AG09309 (cell line): ENCODE data around the gene MAPK8IP1.

Experiments used
- DNase-seq: peaks from one replicate; pipeline ENCODE4 v3.0.0-alpha.2; 2010; ENCODE audit warnings: low read depth
- H3K4me3 ChIP-seq: 2 replicates; pipeline ENCODE4 v1.5.1; 2011; ENCODE audit warnings: mild to moderate bottlenecking, low read depth, low read length, moderate library complexity; ENCODE audit not compliant: control insufficient read depth
- CTCF ChIP-seq: IDR thresholded peaks from 2 replicates; pipeline ENCODE4 v1.5.1; 2011; ENCODE audit warnings: mild to moderate bottlenecking, low read depth, low read length, inconsistent platforms; ENCODE audit not compliant: insufficient read depth, control insufficient read depth; ENCODE audit errors: missing control alignments

Gene MAPK8IP1

DNA sequence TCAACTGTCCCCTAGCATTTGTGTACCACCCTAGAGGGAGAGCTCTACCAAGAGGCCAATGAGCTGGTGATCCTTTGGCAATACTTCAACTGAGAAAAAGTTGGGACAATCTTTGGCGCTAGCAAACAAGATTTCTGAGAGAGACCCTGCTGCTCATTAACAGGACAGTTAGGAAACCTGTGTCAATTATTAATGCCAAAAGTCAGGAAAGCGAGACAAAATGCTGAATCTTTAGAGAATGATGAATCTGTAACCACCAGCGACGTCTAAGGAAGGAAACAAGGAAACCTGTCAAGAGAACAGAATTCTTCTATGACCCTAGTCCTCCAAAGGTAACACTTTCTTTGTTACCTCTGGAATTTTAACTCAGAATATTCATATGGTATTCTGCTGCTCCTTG lies 56.9 kb downstream of the MAPK8IP1 start:
- no peak for TF ChIP-seq CTCF
- no peak for DNase-seq
- H3K4me3 ChIP-seq: no peak overlapping the region

GRCh38 chr11:45945397-45945999 lies 60.0 kb downstream of the MAPK8IP1 start:
- H3K4me3 ChIP-seq: no peak overlapping the region
- TF ChIP-seq CTCF: no peak
- no peak for DNase-seq

DNA sequence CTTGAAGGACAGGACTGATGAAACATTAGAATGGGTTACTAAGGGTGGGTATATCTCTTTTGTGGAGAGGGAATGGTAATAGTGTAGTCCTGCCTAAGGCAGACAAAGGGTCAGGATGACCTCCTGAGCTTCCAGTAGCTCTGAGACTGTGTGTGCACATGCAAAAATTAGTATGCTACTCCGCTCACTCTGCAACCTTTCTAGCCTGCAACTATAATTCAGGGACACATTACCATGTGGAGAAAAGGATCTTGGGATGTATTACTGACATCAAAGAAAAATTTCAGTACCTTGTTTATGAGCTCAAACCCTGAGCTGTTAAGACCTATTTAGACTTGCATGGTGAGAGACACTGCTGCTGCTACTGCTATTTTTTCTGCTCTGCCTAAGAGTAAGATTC lies 62.4 kb downstream of the MAPK8IP1 start:
- TF ChIP-seq CTCF: no peak
- H3K4me3 ChIP-seq: no peak overlapping the region
- DNase-seq: no peak

GRCh38 chr11:45948356-45948755 lies 62.9 kb downstream of the MAPK8IP1 start:
- no peak for DNase-seq
- no peak for TF ChIP-seq CTCF
- H3K4me3 ChIP-seq: no peak overlapping the region

- no peak for TF ChIP-seq CTCF
- no peak overlapping the region for H3K4me3 ChIP-seq
- no peak for DNase-seq
Observed at GRCh38 chr11:45949992-45950407, 64.5 kb downstream of the MAPK8IP1 start.
